Hepatocyte (in vitro differentiated cells): ENCODE results near the gene FGFR4.

Experiments used
- EZH2 ChIP-seq: fragments of 200-600 bp; sonication (generic); IDR thresholded peaks from 2 replicates; pipeline ENCODE4 v1.6.1; 2016; ENCODE audit warnings: antibody characterized with exemption, mild to moderate bottlenecking, borderline replicate concordance
- EZH2phosphoT487 ChIP-seq: fragments of 200-600 bp; sonication (generic); IDR thresholded peaks from one replicate; pipeline ENCODE4 v1.6.1; 2018; ENCODE audit warnings: antibody characterized with exemption, mild to moderate bottlenecking, low read depth, moderate library complexity; ENCODE audit not compliant: unreplicated experiment, severe bottlenecking
- TF ChIP-seq, protein P1 (sequence below): fragments of 200-600 bp; sonication (generic); IDR thresholded peaks from 2 replicates; pipeline ENCODE4 v1.5.1; 2016; ENCODE audit warnings: antibody characterized with exemption, mild to moderate bottlenecking; ENCODE audit not compliant: poor library complexity

DNA sequence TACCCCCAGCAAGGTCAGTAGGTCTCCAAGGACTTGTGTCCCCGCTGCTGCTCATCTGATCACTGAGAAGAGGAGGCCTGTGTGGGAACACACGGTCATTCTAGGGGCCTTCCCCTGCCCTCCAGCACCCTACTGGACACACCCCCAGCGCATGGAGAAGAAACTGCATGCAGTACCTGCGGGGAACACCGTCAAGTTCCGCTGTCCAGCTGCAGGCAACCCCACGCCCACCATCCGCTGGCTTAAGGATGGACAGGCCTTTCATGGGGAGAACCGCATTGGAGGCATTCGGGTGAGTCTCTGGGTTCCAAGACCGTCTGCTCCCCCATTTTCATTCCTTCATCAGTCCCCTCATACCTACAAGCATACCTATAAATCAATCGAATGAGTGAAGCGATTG, 4.1 kb downstream of the FGFR4 start:
- TF ChIP-seq, protein P1, sequence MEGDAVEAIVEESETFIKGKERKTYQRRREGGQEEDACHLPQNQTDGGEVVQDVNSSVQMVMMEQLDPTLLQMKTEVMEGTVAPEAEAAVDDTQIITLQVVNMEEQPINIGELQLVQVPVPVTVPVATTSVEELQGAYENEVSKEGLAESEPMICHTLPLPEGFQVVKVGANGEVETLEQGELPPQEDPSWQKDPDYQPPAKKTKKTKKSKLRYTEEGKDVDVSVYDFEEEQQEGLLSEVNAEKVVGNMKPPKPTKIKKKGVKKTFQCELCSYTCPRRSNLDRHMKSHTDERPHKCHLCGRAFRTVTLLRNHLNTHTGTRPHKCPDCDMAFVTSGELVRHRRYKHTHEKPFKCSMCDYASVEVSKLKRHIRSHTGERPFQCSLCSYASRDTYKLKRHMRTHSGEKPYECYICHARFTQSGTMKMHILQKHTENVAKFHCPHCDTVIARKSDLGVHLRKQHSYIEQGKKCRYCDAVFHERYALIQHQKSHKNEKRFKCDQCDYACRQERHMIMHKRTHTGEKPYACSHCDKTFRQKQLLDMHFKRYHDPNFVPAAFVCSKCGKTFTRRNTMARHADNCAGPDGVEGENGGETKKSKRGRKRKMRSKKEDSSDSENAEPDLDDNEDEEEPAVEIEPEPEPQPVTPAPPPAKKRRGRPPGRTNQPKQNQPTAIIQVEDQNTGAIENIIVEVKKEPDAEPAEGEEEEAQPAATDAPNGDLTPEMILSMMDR: no peak
- TF ChIP-seq EZH2 (no peak), EZH2phosphoT487 (no peak)
